ENCODE data around the gene JAML. TPM values are rescaled to one million over a fixed set of nuclear protein-coding genes. Genes with fewer than 3 reads are reported as not detected.

JAML gene
- total RNA-seq, 1 donor from 2014 or later = not detected

GRCh38 chr11:118202599-118203422 lies 22.0 kb downstream of the JAML start:
- Mint-ChIP-seq H3K4me3 (ENCODE audit: unreplicated experiment) (no peak overlapping the region), H3K4me1 (ENCODE audit: unreplicated experiment) (peaks cover 6% of the 10 kb centered on the region), H3K36me3 (ENCODE audit: unreplicated experiment) (no peaks in the 10 kb centered on the region), H3K27me3 (ENCODE audit: unreplicated experiment) (peaks cover 29% of the 10 kb centered on the region), H3K9me3 (ENCODE audit: unreplicated experiment) (no peaks in the 10 kb centered on the region), H3K27ac (ENCODE audit: unreplicated experiment) (no peak overlapping the region)
- no peak for TF ChIP-seq CTCF (IDR thresholded peaks at IDR 0.05)
- no peak for DNase-seq (ENCODE audit: extremely low spot score, unreplicated experiment)

GRCh38 chr11:118201966-118202365 lies 22.8 kb downstream of the JAML start:
- Mint-ChIP-seq H3K27me3 (ENCODE audit: unreplicated experiment) (peaks cover 28% of the 10 kb centered on the region), H3K4me1 (ENCODE audit: unreplicated experiment) (peaks cover 6% of the 10 kb centered on the region), H3K9me3 (ENCODE audit: unreplicated experiment) (no peaks in the 10 kb centered on the region), H3K36me3 (ENCODE audit: unreplicated experiment) (no peaks in the 10 kb centered on the region), H3K4me3 (ENCODE audit: unreplicated experiment) (no peak overlapping the region), H3K27ac (ENCODE audit: unreplicated experiment) (no peak overlapping the region)
- no peak for DNase-seq (ENCODE audit: extremely low spot score, unreplicated experiment)
- no peak for TF ChIP-seq CTCF (IDR thresholded peaks at IDR 0.05)

GRCh38 chr11:118200901-118201680 lies 23.7 kb downstream of the JAML start:
- no peak for DNase-seq (ENCODE audit: extremely low spot score, unreplicated experiment)
- Mint-ChIP-seq H3K36me3 (ENCODE audit: unreplicated experiment) (no peaks in the 10 kb centered on the region), H3K27me3 (ENCODE audit: unreplicated experiment) (peaks cover 19% of the 10 kb centered on the region), H3K4me1 (ENCODE audit: unreplicated experiment) (peaks cover 6% of the 10 kb centered on the region), H3K27ac (ENCODE audit: unreplicated experiment) (no peak overlapping the region), H3K9me3 (ENCODE audit: unreplicated experiment) (no peaks in the 10 kb centered on the region), H3K4me3 (ENCODE audit: unreplicated experiment) (no peak overlapping the region)
- TF ChIP-seq CTCF (IDR thresholded peaks at IDR 0.05) = no peak

GRCh38 chr11:118200497-118200896 lies 24.3 kb downstream of the JAML start:
- Mint-ChIP-seq H3K9me3 (ENCODE audit: unreplicated experiment) (no peaks in the 10 kb centered on the region), H3K4me3 (ENCODE audit: unreplicated experiment) (no peak overlapping the region), H3K4me1 (ENCODE audit: unreplicated experiment) (peaks cover 6% of the 10 kb centered on the region), H3K36me3 (ENCODE audit: unreplicated experiment) (no peaks in the 10 kb centered on the region), H3K27me3 (ENCODE audit: unreplicated experiment) (peaks cover 13% of the 10 kb centered on the region), H3K27ac (ENCODE audit: unreplicated experiment) (no peak overlapping the region)
- no peak for DNase-seq (ENCODE audit: extremely low spot score, unreplicated experiment)
- no peak for TF ChIP-seq CTCF (IDR thresholded peaks at IDR 0.05)

GRCh38 chr11:118199135-118199534 lies 25.7 kb downstream of the JAML start:
- H3K36me3 Mint-ChIP-seq (ENCODE audit: unreplicated experiment) = no peaks in the 10 kb centered on the region
- H3K4me1 Mint-ChIP-seq (ENCODE audit: unreplicated experiment) = peaks cover 6% of the 10 kb centered on the region
- H3K4me3 Mint-ChIP-seq (ENCODE audit: unreplicated experiment) = no peak overlapping the region
- DNase-seq (ENCODE audit: extremely low spot score, unreplicated experiment) = no peak
- no peak for TF ChIP-seq CTCF (IDR thresholded peaks at IDR 0.05)
- H3K9me3 Mint-ChIP-seq (ENCODE audit: unreplicated experiment) = no peaks in the 10 kb centered on the region
- H3K27ac Mint-ChIP-seq (ENCODE audit: unreplicated experiment) = no peak overlapping the region
- peaks cover 7% of the 10 kb centered on the region for H3K27me3 Mint-ChIP-seq (ENCODE audit: unreplicated experiment)
